NCI-H82 treated with DMSO at 0.1 percent for 48 hours (cell line): Measurements from ENCODE around the gene RNF169.

ENCODE experiments used
- DNase-seq: peaks from one replicate; lab custom pipeline; 2025; ENCODE audit not compliant: unreplicated experiment; lab: John Stamatoyannopoulos, UW

Gene RNF169

GRCh38 chr11:74748211-74749126 is at the start of gene RNF169:
TSS of gene RNF169 (plus strand) at chr11:74748849. CDS start at chr11:74748881, 32 bp downstream.
- DNase-seq, result peak; percentile 84

- DNase-seq, result no peak
Measured at GRCh38 chr11:74699615-74700396, 48.8 kb upstream of the RNF169 start.

GRCh38 chr11:74701351-74701750 is 47.3 kb upstream of the RNF169 start:
- no peak for DNase-seq

GRCh38 chr11:74702383-74703007 is 46.2 kb upstream of the RNF169 start:
- peak; percentile 38 for DNase-seq

- DNase-seq, result no peak
Measured at GRCh38 chr11:74703211-74703610, 45.4 kb upstream of the RNF169 start.

- DNase-seq, result no peak
Measured at GRCh38 chr11:74707182-74707581, 41.5 kb upstream of the RNF169 start.

GRCh38 chr11:74707602-74708510 is 40.8 kb upstream of the RNF169 start:
- DNase-seq, result no peak

- no peak for DNase-seq
Measured at GRCh38 chr11:74709175-74709574, 39.5 kb upstream of the RNF169 start.

GRCh38 chr11:74710281-74710938 is 38.2 kb upstream of the RNF169 start:
- DNase-seq, result no peak

- DNase-seq, result no peak
Measured at GRCh38 chr11:74713686-74714085, 35.0 kb upstream of the RNF169 start.

- DNase-seq, result no peak
Measured at GRCh38 chr11:74714904-74715303, 33.7 kb upstream of the RNF169 start.

GRCh38 chr11:74717221-74717969 is 31.3 kb upstream of the RNF169 start:
- no peak for DNase-seq

- DNase-seq, result no peak
Measured at GRCh38 chr11:74719011-74719410, 29.6 kb upstream of the RNF169 start.

GRCh38 chr11:74720596-74721478 is 27.8 kb upstream of the RNF169 start:
- DNase-seq, result no peak

GRCh38 chr11:74721479-74721835 is 27.2 kb upstream of the RNF169 start:
- no peak for DNase-seq

GRCh38 chr11:74723511-74723910 is 25.1 kb upstream of the RNF169 start:
- no peak for DNase-seq

GRCh38 chr11:74725701-74726100 is 22.9 kb upstream of the RNF169 start:
- no peak for DNase-seq

GRCh38 chr11:74726547-74727182 is 22.0 kb upstream of the RNF169 start:
- DNase-seq, result no peak
